ENCODE measurements around the gene THBS1.

The THBS1 gene

DNA sequence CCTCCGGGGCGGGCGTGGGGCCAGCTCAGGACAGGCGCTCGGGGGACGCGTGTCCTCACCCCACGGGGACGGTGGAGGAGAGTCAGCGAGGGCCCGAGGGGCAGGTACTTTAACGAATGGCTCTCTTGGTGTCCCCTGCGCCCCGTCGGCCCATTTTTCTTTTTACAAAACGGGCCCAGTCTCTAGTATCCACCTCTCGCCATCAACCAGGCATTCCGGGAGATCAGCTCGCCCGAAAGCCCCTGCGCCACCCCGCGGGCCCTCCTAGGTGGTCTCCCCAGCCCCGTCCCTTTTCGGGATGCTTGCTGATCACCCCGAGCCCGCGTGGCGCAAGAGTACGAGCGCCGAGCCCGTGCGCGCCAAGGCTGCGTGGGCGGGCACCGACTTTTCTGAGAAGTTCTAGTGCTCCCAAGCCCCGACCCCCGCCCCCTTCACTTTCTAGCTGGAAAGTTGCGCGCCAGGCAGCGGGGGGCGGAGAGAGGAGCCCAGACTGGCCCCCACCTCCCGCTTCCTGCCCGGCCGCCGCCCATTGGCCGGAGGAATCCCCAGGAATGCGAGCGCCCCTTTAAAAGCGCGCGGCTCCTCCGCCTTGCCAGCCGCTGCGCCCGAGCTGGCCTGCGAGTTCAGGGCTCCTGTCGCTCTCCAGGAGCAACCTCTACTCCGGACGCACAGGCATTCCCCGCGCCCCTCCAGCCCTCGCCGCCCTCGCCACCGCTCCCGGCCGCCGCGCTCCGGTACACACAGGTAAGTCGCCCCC is at the start of gene THBS1:
Gene THBS1, plus strand, starts transcription at position 595 of the 757 bp plus-strand sequence. CDS start 779 bp downstream, outside the sequence.
- H3K4me2 ChIP-seq (ENCODE audit: low read length): no peak within 1 kb of the TSS
- H4K20me1 ChIP-seq (ENCODE audit: insufficient read depth, low read length): no peaks in the 10 kb centered on the region
- no peaks in the 10 kb centered on the region for H3F3A ChIP-seq (ENCODE audit: insufficient read depth, low read length)
- peaks cover 6% of the 10 kb centered on the region for H3K27me3 ChIP-seq (ENCODE audit: insufficient read depth, low read length)
- H3K4me1 ChIP-seq (ENCODE audit: insufficient read depth, low read length, severe bottlenecking): no peaks in the 10 kb centered on the region
- H3K36me3 ChIP-seq (ENCODE audit: insufficient read depth, low read length): no peaks in the 10 kb centered on the region
- H3K9me2 ChIP-seq (ENCODE audit: low read depth, low read length): no peaks in the 10 kb centered on the region
- no peaks in the 10 kb centered on the region for H3K79me2 ChIP-seq (ENCODE audit: insufficient read depth, low read length)
- TF ChIP-seq, protein P1, sequence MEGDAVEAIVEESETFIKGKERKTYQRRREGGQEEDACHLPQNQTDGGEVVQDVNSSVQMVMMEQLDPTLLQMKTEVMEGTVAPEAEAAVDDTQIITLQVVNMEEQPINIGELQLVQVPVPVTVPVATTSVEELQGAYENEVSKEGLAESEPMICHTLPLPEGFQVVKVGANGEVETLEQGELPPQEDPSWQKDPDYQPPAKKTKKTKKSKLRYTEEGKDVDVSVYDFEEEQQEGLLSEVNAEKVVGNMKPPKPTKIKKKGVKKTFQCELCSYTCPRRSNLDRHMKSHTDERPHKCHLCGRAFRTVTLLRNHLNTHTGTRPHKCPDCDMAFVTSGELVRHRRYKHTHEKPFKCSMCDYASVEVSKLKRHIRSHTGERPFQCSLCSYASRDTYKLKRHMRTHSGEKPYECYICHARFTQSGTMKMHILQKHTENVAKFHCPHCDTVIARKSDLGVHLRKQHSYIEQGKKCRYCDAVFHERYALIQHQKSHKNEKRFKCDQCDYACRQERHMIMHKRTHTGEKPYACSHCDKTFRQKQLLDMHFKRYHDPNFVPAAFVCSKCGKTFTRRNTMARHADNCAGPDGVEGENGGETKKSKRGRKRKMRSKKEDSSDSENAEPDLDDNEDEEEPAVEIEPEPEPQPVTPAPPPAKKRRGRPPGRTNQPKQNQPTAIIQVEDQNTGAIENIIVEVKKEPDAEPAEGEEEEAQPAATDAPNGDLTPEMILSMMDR (IDR thresholded peaks at IDR 0.05; ENCODE audit: low read length): no peak
- no peak for TF ChIP-seq EZH2 (IDR thresholded peaks at IDR 0.05; ENCODE audit: borderline replicate concordance, low read length)
- no peak within 1 kb of the TSS for H3K4me3 ChIP-seq (ENCODE audit: low read depth, low read length, poor library complexity, severe bottlenecking)
- no peak within 1 kb of the TSS for H3K9ac ChIP-seq (ENCODE audit: low read length)
- no peaks in the 10 kb centered on the region for H3K9me3 ChIP-seq (ENCODE audit: low read length)
- no peak within 1 kb of the TSS for H2AFZ ChIP-seq (ENCODE audit: low read length)
- H3K27ac ChIP-seq (ENCODE audit: low read depth, low read length, poor library complexity, severe bottlenecking): no peak within 1 kb of the TSS

DNA sequence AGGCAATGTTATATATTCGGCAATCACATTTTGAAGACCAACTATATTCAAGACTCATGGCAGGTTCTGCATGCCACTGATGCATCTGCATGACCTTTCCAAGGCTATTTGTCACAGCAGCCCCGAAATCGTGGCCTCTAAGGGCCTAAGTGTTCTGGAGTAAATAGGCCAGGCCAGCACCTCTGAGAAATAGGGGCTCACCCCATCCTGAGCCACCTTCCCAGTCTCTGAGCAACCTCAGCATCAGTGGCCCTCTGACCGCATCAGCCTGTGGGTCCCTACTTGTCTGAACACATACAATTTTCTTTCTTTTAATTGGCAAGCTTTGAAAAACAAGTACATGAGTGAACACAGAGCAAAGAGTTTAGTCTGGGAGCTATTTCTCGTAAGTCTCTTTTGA is 45.9 kb upstream of the THBS1 start:
- Histone ChIP-seq H3K27me3 (ENCODE audit: insufficient read depth, low read length) (no peaks in the 10 kb centered on the region), H4K20me1 (ENCODE audit: insufficient read depth, low read length) (no peaks in the 10 kb centered on the region), H3K27ac (ENCODE audit: low read depth, low read length, poor library complexity, severe bottlenecking) (no peak overlapping the region), H3K9me2 (ENCODE audit: low read depth, low read length) (no peaks in the 10 kb centered on the region), H2AFZ (ENCODE audit: low read length) (no peak overlapping the region), H3K4me2 (ENCODE audit: low read length) (no peak overlapping the region), H3K36me3 (ENCODE audit: insufficient read depth, low read length) (no peaks in the 10 kb centered on the region), H3K4me1 (ENCODE audit: insufficient read depth, low read length, severe bottlenecking) (no peaks in the 10 kb centered on the region), H3K4me3 (ENCODE audit: low read depth, low read length, poor library complexity, severe bottlenecking) (no peak overlapping the region), H3K79me2 (ENCODE audit: insufficient read depth, low read length) (no peaks in the 10 kb centered on the region), H3K9ac (ENCODE audit: low read length) (no peak overlapping the region), H3F3A (ENCODE audit: insufficient read depth, low read length) (no peaks in the 10 kb centered on the region), H3K9me3 (ENCODE audit: low read length) (no peaks in the 10 kb centered on the region)
- TF ChIP-seq EZH2 (IDR thresholded peaks at IDR 0.05; ENCODE audit: borderline replicate concordance, low read length): no peak
- TF ChIP-seq, protein P1 (IDR thresholded peaks at IDR 0.05; ENCODE audit: low read length): no peak

DNA sequence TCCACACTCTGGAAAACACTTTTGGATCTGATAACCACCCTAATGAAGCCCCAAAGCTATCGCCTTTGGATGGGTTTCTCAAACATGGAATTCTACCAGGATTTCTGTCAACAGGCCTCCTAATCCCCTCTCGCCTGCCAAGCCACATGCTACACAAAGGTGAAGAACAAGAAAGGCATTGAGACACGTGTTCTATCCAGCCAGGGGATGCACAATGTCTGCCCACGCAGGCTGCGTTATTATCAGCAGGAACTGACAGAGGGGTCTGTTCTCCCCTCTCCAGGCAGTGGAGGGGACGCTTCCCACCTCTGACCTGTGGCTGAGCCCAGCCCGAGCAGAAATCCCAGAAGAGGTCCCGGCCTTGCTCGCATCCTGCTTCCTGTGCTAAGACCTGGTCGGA is 45.4 kb upstream of the THBS1 start:
- Histone ChIP-seq H3K9me3 (ENCODE audit: low read length) (no peaks in the 10 kb centered on the region), H3K79me2 (ENCODE audit: insufficient read depth, low read length) (no peaks in the 10 kb centered on the region), H3K4me2 (ENCODE audit: low read length) (no peak overlapping the region), H2AFZ (ENCODE audit: low read length) (no peak overlapping the region), H3K9me2 (ENCODE audit: low read depth, low read length) (no peaks in the 10 kb centered on the region), H3K4me3 (ENCODE audit: low read depth, low read length, poor library complexity, severe bottlenecking) (no peak overlapping the region), H3K9ac (ENCODE audit: low read length) (no peak overlapping the region), H4K20me1 (ENCODE audit: insufficient read depth, low read length) (no peaks in the 10 kb centered on the region), H3F3A (ENCODE audit: insufficient read depth, low read length) (no peaks in the 10 kb centered on the region), H3K27ac (ENCODE audit: low read depth, low read length, poor library complexity, severe bottlenecking) (no peak overlapping the region), H3K36me3 (ENCODE audit: insufficient read depth, low read length) (no peaks in the 10 kb centered on the region), H3K4me1 (ENCODE audit: insufficient read depth, low read length, severe bottlenecking) (no peaks in the 10 kb centered on the region), H3K27me3 (ENCODE audit: insufficient read depth, low read length) (no peaks in the 10 kb centered on the region)
- no peak for TF ChIP-seq EZH2 (IDR thresholded peaks at IDR 0.05; ENCODE audit: borderline replicate concordance, low read length)
- TF ChIP-seq, protein P1 (IDR thresholded peaks at IDR 0.05; ENCODE audit: low read length): no peak
